ENCODE data around the gene WDR12.

Gene WDR12

DNA sequence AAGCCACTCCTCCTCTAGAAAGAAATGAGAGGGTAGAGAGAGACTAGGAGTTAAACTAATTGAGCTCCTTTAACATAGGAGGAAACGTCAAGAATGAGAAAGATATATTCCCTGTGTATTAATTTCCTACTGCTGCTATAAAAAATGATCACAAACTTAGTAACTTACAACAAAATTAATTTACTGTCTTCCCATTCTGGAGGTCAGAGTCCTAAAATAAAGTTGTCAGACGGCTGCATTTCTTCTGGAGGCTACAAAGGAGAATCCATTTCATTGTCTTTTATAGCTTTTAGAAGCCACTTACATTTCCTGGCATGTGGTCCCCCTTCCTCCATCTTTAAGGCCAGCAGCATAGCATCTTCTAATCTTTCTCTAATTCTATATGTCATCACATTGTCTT lies 66.8 kb downstream of the WDR12 start:
- H3K36me3 ChIP-seq (ENCODE audit: insufficient read depth, low read length) = no peaks in the 10 kb centered on the region
- H3K27ac ChIP-seq (ENCODE audit: low read depth, low read length) = no peak overlapping the region
- no peaks in the 10 kb centered on the region for H3K27me3 ChIP-seq (ENCODE audit: insufficient read depth, low read length)
- no peaks in the 10 kb centered on the region for H3K4me1 ChIP-seq (ENCODE audit: insufficient read depth, low read length)
- H3K4me3 ChIP-seq (ENCODE audit: low read length) = no peak overlapping the region
- WGBS = 80% methylated on average over 2 of the region's 2 CpGs
- H3K9me3 ChIP-seq (ENCODE audit: insufficient read depth, low read depth, low read length) = 0 out of 2 replicates have a peak, but pooled peaks cover 5% of the 10 kb centered on the region
- H3K9ac ChIP-seq (ENCODE audit: low read depth, low read length) = no peak overlapping the region

GRCh38 chr2:202842690-202843089 lies 68.8 kb downstream of the WDR12 start:
- Histone ChIP-seq H3K27me3 (ENCODE audit: insufficient read depth, low read length) (no peaks in the 10 kb centered on the region), H3K27ac (ENCODE audit: low read depth, low read length) (no peak overlapping the region), H3K36me3 (ENCODE audit: insufficient read depth, low read length) (no peaks in the 10 kb centered on the region), H3K4me1 (ENCODE audit: insufficient read depth, low read length) (no peaks in the 10 kb centered on the region), H3K4me3 (ENCODE audit: low read length) (no peak overlapping the region), H3K9me3 (ENCODE audit: insufficient read depth, low read depth, low read length) (0 out of 2 replicates have a peak, but pooled peaks cover 5% of the 10 kb centered on the region), H3K9ac (ENCODE audit: low read depth, low read length) (no peak overlapping the region)

GRCh38 chr2:202841090-202841867 lies 70.2 kb downstream of the WDR12 start:
- H3K9me3 ChIP-seq (ENCODE audit: insufficient read depth, low read depth, low read length) = 0 out of 2 replicates have a peak, but pooled peaks cover 5% of the 10 kb centered on the region
- H3K9ac ChIP-seq (ENCODE audit: low read depth, low read length) = no peak overlapping the region
- WGBS = 96% methylated on average over 11 of the region's 11 CpGs
- no peaks in the 10 kb centered on the region for H3K36me3 ChIP-seq (ENCODE audit: insufficient read depth, low read length)
- H3K4me3 ChIP-seq (ENCODE audit: low read length) = no peak overlapping the region
- H3K27me3 ChIP-seq (ENCODE audit: insufficient read depth, low read length) = no peaks in the 10 kb centered on the region
- no peak overlapping the region for H3K27ac ChIP-seq (ENCODE audit: low read depth, low read length)
- H3K4me1 ChIP-seq (ENCODE audit: insufficient read depth, low read length) = no peaks in the 10 kb centered on the region

DNA sequence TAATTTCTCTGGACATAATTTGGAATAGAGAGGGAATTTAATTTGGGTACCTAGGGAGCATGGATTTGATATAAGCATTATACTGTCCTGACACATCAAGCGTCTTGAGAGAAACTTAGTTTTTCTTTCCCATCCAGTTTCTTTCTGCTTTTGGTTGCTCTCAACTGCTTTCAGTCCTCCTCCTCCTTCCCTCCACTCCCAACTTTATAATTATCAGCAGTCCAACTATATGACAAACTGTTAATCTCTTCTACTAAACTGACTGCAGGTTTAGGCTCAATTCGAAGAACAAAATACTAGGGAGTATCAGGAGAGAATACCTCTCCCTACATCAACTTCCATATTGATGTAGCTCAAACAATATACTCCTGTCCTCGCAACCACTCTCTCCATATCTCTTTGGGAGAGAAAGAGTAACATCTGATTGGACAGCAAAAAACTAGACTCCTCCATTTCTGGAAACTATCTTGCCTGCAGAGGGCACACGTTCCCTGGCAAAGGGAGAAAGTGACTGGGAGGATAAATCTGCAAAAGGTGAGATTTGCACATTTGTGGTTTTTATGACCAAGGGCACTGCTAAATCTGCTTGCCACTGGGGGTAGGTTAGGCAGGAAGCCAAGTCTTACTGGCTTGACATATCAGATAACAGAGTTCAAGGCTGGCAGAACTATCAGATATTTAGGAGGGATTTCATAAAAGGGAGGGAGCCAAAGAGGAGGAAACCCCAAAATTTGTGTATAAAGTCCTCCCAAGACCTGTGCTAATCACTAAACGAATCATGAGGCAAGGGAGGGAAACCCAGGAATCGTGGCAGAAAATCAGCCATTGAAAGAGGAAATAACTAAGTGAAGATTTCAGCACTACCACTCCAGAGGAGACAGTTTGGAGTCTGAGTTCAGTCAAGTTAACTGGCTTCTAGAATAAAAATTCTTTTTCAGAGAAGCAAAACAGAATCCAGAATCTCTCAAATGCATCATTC lies 79.9 kb downstream of the WDR12 start:
- Histone ChIP-seq H3K36me3 (ENCODE audit: insufficient read depth, low read length) (no peaks in the 10 kb centered on the region), H3K9ac (ENCODE audit: low read depth, low read length) (no peak overlapping the region), H3K4me3 (ENCODE audit: low read length) (no peak overlapping the region), H3K27me3 (ENCODE audit: insufficient read depth, low read length) (no peaks in the 10 kb centered on the region), H3K27ac (ENCODE audit: low read depth, low read length) (no peak overlapping the region), H3K4me1 (ENCODE audit: insufficient read depth, low read length) (no peaks in the 10 kb centered on the region), H3K9me3 (ENCODE audit: insufficient read depth, low read depth, low read length) (no peaks in the 10 kb centered on the region)
- WGBS = 57% methylated on average over 6 of the region's 6 CpGs

- Histone ChIP-seq H3K27ac (ENCODE audit: low read depth, low read length) (no peak overlapping the region), H3K9me3 (ENCODE audit: insufficient read depth, low read depth, low read length) (no peaks in the 10 kb centered on the region), H3K4me1 (ENCODE audit: insufficient read depth, low read length) (no peaks in the 10 kb centered on the region), H3K4me3 (ENCODE audit: low read length) (no peak overlapping the region), H3K27me3 (ENCODE audit: insufficient read depth, low read length) (no peaks in the 10 kb centered on the region), H3K36me3 (ENCODE audit: insufficient read depth, low read length) (no peaks in the 10 kb centered on the region), H3K9ac (ENCODE audit: low read depth, low read length) (no peak overlapping the region)
- WGBS = 92% methylated on average over 1 of the region's 1 CpG
These were observed 86.6 kb downstream of the WDR12 start for GRCh38 chr2:202824901-202825300.

Measured in HUES64 (cell line).